Activated naive CD8-positive, alpha-beta T cell treated with anti-CD3 and anti-CD28 coated beads, Interleukin-2, amount 50 U/mL, for 16 hours (primary cell): ENCODE data around the gene KRTAP5-6.

Source experiments
- DNase-seq: peaks from one replicate; pipeline ENCODE4 v3.0.0-alpha.2; 2020; ENCODE audit warnings: low read depth, low spot score

Gene KRTAP5-6

DNA sequence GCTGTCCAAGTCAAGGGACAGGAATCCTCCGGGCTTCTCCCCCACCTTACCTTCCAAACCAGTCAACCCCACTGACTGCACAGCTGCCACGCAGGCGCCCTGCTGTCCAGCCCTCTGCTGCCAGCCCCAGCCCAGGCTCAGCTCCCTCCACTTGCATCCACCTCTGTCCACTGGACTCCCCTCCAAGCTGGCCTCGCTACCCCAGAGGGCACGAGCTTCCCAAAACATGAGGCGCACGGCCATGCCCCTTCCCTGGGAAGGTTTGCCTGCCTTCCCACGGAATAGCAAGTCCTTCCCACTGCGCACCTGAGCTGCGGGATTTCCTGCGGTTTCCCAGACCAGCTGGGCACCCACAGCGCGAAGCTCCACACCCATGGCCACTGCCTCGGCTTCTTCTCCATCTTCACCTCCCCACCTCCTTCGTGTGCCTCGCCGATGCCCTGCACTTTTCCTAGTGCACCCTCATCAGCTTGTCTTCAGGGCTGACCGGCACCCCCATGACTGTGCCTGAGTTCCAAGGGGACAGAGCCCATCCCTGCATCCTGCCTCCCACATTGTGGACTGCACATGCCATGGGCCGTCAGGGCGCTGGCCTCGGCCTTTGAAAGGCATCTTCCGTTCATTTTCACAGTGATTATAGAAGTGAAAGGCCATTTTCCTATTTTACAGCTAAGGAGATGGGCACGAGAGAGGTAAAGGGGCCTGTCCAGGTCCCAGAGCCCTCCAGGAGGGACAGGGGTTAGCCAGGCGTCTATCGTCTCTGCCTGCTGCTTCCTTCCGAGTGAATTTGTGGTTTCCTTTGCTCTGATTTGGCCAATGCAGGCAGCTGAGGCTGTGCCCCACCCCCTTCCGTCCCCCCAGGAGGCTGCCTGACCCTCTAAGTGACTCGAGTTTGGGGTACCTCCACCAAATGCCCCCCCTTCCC is 37.0 kb downstream of the KRTAP5-6 start:
- DNase-seq, result no peak

DNA sequence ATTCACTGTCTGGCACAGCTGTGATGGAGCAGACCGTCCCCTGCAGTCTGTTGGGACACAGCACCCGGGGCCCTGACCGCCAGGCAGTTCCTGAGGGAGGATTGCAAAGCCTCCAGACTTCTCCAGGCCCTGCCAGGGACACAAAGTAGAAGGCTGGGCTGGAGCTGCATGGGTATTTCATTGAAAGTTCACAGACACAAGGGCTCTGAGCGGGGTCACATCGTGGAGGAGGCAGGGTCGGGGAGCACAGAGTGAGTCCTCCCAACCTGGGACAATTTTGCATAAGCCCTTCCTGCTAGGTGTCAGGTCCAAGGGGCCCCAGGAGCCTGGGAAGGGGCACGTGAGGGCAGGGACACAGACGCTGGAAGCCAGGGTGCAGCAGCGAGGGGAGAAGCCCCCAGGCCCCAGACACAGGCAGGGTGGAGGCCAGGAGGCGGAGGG is 37.7 kb downstream of the KRTAP5-6 start:
- DNase-seq, result no peak

DNA sequence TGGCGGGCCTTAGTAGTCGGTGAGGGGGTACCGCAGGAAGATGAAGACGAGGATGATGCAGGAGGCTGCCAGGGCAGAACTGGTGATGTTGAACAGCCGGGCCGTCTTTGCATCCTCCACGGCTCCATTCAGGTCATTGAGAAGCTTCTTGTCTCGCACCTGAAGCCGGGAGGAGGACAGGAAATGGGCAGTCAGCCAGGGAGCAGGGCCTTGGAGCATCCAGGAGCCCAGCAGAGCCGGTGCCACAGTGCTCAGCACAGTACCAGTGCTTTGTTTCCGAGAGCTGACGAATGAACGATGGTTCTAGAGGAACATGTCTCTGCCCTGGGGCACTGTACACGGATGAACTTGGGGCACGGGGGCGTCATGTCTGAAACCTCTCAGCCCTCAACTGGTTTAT is 38.3 kb downstream of the KRTAP5-6 start:
- DNase-seq, result no peak

DNA sequence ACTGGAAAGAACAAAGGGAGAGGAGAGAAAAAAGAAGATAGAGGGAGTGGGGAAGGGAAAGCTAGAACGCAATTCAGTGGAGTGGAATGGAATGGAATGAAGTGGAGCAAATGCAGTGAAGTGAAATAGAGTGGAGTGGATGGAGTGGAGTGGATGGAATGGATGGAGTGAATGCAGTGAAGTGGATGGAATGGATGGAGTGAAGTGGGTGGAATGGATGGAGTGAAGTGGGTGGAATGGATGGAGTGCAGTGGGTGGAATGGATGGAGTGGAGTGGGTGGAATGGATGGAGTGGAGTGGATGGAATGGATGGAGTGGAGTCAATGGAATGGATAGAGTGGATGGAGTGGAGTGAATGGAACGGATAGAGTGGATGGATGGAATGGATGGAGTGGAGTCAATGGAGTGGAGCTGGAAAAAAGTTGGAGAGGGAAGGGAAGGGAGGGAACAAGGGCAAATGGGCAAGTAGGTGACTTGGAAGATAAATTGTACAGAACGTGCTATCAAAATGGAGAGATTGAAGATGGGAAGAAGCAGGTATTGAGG is 39.5 kb downstream of the KRTAP5-6 start:
- DNase-seq, result no peak

DNA sequence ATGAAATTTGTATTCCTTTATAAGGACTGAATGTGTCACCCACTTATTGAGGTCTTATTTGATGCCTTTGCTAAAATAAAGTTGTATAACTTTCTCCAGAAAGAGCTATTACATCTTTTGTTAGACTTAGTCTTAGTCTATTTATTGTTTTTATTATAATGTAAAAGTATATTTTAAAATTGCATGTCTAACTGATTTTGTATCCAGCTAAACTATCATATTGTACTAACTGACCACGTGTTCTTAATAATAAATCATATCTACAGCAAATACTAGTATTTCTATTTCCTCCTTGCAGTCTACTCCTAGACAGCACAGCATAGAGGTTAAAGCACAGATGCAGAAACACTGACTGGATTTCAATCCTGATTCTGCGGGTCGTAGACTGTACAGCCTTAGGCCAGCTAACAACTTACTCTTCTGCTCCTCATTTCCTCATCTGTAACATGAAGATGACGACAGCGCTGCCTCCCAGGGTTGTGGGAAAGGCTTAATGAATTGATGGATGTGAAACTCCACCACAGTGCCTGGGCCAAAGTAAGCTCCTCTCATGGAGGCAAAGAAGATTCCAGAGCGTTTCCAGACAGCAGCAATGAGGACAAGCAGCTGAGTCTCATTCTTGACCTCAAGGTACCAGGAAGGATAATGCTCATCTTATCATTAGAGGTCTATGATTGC is 40.2 kb downstream of the KRTAP5-6 start:
- DNase-seq, result no peak

DNA sequence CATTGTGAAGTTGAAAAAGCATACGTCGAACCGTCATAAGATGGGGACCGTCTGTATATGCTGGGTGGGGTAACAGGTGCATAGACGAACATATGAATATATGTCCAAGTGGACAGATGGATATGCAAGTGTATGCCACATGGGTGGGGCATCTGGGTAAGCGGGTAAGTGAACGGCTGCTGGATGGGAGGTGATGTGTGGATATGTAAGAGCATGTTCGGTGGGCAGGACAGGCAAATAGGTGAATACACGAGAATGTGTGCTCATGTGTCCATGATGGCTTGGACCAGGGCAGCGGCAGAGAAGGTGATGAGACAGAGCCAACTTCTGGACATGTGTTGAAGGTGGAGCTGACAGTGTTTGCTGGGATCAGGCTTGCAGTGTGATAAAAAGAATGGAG is 41.4 kb downstream of the KRTAP5-6 start:
- DNase-seq, result no peak

DNA sequence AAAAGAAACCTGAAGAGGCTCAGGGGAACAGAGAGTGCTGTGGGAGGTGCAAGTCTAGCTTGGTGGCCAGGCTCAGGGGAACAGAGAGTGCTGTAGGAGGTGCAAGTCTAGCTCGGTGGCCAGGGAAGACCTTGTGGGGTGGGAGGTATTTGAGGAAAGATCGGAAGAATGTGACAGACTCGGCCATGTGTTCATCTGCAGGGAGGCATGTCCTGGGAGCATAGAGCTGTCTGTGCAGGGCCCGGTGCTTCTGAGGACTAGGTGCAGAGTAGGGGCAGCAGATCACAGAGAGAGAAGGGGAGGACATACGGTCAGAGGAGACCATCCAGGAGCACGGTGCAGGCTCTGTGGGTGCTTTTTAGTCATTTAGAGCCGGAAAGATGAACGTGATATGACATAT is 42.6 kb downstream of the KRTAP5-6 start:
- no peak for DNase-seq

DNA sequence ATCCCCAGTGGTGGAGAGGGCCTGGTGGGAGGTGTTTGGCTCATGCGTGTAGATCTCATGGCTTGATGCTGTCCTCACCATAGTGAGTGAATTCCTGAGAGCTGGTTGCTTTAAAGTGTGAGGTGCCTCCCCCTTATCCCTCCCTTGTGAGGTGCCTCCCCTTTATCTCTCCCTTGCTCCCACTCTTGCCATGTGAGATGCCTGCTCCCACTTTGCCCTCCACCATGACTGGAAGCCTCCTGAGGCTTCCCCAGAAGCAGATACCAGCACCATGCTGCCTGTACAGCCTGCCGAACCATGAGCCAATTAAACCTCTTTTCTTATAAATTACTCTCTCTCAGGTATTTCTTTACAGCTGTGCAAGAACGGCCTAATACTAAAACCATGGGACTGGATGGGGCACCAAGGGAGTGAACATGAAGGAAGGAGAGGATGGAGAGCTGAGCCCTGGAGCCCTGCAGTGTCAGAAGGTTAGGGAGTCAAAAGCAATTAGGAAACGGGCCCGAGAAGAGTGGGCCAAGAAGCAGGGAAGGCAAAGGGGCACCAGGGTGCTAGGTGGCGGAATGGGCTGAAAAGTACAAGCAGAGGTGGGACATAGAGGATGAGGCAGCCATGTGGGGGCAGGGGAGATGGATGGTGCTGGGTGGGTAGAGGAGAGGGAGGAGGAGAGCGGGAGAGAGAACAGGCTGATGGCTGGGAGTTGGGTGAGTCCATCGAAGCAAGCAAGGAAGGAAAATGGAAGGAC is 44.0 kb downstream of the KRTAP5-6 start:
- no peak for DNase-seq

DNA sequence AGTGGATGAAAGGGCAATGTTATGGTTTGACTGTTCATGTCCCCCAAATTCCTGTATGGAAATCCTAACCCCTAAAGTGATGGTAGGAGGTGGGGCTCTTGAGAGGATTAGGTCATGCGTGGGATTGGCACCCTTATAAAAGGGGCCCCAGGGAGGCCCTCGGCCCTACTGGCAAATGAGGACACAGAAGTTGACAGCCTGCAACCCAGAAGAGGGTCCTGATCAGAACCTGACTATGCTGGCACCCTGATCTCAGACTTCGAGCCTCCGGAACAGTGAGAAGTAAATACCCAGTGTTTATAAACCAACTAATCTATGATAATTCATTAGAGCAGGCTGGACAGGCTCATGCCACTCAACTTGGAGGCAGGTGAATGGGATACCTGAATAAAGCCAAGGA is 44.7 kb downstream of the KRTAP5-6 start:
- DNase-seq, result no peak

DNA sequence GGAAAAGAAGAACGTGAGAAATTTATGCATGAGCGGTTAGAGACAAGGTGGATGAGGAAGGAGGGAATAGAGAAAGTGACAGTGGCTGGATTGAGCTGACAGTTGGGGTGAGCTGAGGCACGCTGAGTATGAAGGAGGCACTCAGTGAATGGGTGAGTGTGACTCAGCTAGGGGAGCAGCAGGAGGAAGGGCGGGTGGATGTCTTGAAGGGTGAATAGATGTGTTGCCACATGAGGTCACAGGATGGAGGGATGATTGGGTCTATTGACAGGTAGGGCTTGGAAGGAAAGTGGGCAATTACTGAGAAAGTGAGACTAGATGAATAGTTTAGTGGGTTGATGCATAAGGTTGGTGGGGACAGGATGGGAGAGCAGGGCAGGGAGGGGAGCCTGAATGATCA is 45.4 kb downstream of the KRTAP5-6 start:
- no peak for DNase-seq

DNA sequence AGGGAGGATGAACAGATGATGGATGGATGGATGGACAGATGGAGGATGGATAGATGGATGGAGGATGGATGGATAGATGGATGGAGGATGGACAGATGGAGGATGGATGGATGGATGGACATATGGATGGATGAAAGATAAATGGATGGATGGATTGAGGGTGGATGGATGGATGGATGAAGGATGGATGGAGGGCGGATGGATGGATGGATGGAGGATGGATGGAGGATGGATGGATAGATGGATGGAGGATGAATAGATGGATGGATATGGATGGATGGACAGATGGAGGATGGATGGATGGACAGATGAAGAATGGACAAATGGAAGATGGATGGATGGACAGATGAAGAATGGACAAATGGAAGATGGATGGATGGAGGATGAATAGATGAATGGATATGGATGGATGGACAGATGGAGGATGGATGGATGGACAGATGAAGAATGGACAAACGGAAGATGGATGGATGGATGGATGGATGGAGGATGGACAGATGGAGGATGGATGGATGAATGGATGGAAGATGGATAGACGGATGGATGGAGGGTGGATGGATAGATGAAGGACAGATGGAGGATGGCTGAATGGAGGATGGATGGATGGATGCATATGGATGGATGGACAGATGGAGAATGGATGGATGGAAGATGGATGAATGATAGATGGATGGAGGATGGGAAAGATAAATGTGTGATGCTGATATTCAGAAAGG is 46.0 kb downstream of the KRTAP5-6 start:
- no peak for DNase-seq

DNA sequence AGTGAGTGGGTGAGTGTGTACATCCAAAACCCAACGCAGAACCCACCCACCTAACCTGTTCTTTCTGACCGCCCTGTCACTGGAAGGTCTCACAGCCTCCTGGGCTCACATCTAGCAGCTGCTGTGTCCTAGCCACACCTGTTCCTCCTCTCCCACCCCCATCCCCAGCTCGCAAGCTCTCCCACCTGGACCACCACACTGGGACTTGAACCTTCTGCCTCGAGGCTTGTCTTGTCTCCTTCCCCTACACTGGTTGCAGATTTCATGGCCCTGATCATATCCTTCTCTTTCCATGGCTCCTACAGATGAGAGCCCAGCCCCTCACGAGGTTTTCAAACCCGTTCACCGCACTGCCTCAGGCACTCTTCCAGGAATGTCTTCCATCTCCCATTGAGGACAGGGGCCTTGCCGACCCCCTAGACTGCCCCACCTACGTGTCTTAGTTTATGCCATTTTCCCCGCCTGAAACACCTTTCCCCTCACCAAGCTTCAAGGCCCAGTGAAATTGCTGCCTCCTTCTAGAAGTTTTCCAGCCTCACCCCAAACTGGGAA is 46.7 kb downstream of the KRTAP5-6 start:
- DNase-seq, result no peak

DNA sequence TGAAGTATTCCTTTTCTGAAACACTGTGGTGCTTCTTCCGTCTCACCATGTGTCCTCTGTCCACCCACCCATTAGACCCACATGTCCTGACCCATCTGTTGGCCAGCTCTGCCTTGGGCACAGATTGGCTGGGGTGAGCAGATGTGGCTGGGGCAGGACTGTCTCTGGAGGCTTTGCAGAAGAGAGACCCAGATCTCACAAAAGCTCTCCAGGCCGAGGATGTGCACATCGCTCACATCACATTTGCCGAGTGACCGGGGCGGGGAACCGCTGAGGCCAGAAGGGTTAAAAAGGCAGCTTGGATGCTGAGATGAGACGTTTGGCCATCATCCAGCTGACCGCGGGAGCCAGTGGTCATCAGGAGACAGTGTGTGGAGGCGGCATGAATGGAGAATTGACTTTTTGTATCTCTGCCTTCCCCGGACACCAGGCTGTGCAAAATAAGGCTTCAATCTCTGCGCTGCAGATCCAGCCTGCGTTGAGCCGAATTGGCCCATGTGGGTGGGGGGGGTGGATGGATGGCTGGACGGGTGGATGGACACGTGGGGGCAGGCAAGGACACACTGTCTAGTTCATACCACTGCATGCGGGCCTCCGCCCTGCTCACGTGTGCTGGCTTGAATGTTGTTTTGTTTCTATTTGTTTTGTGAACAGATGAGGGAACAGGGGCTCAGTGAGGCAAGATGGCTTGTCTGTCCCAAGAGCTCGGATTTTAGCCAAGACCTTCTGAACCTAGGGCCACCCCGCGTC is 47.3 kb downstream of the KRTAP5-6 start:
- DNase-seq, result no peak

DNA sequence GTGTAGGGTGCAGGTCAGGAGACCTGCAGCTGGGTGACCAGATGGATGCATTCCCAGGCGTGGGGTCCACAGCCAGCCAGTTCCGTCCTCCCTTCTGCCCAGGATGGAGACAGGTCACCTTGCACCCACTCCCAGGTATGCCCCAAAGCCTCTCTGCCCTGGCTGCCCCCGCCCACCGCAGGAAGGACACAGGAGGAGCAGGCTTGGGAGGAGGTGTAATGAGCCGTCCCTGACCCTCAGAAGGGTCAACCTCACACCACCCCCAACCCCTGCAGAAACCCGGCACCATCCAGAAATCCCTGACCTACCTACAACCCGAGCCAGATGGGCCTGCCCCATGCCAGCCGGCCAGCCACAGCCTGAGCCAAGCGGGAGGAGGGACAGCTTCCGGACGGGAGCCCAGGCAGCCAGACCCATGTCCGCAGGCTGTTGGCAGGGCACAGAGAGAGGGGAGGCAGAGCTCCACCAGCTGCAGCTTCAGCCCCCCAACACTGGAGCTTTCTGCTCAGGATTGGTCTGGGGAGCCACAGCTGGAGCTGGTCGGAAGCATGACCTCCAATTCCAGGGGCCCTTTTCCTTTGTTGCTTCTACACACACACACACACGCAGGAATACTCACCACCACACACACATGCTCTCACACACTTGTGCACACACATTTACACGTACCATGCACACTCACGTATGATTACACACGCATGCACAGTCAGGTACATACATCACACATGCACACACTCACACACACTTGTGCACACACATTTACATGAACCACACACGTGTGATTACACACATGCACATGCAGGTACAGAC is 48.1 kb downstream of the KRTAP5-6 start:
- DNase-seq, result no peak

DNA sequence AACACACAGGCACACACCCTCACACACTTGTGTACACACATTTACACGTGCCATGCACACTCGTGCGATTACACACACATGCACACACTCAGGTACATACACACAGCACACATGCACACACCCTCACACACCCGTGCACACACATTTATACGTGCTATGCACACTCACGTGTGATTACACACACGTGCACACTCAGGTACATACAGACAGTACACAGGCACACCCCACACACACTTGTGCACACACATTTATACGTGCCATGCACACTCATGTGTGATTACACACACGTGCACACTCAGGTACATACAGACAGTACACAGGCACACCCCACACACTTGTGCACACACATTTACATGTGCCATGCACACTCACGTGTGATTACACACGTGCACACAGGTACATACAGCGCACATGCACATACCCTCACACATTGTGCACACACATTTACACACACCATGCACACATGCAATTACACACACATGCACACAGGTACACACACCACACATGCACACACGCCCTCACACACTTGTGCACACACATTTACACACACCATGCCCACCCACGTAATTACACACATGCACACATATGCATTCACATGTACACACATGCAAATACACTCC is 48.8 kb downstream of the KRTAP5-6 start:
- DNase-seq, result no peak

DNA sequence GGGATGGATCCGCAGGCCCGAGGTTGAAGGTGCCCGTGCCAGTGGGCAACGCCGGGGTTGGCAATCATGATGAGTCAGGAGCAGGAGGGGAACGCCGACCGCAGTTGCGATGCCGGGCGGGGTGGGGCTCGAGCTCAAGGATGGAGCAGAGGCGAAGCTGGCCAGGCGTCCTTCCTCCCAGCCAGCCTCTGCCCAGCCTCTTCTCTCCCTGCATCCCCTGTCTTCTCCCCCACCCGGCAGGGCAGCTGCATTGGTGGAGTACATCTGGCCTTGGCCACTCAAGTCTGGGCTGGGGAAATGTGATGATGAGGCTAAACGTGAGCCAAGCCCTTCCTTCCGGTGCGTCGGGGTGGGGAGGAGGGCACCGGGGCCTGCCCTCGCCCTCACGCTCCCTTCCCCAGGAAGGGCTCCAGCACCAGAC is 49.5 kb downstream of the KRTAP5-6 start:
- no peak for DNase-seq

DNA sequence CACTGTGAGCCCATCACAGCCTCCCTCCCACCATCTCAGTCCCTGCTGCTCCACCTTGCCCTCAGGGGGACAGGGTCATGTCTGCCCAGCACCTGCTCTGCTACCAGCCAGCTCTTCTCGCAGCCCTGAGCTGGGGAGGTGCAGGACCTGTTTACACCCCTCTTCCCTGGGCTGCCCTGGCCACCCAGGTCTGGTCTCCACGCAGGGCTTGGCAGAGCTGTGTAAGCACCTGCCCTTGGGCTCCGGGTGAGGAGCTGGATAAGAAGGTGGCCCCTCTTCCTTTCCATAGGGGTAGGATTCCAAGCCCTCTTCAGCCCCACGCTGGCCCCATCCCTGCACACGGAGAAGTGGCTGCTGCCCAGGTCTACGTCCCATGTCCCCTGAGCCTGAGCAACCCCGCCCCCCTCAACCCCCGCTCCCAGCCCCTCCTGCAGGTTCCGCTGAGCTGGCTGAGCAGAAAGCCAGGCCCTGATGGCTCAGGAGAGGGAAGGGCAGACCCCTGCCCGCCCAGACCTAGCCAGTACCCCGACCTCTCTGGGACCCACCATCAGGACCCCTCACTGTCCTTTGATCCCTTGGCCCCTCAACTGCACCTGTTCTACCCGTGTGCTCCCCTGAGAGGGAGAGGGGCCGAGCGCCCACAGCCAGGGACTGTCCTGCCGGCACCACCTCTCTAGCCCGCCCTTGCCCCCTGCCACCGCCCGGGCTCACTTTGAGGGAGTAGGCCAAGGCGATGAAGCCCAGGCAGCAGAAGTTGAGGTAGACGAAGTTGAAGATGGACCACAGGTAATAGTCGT is 50.2 kb downstream of the KRTAP5-6 start:
- no peak for DNase-seq
